Fibroblast of skin of back (primary cell): ENCODE data around the gene CADM4. TPM values are rescaled to one million over a fixed set of nuclear protein-coding genes. Genes with fewer than 3 reads are reported as not detected.
A peak's percentile ranks its signal among the peaks of the same experiment; 100 is the strongest.
"Not testable (repeated sequence)": the region's sequence is repeated elsewhere in the genome, so short reads cannot be mapped to it uniquely, and the experiment has no call there.

Source experiments
- DNase-seq: peaks from one replicate; pipeline ENCODE4 v3.0.0-alpha.2; 2013
- polyA plus RNA-seq, 2 experiments: library from polyadenylated mRNA; unstranded; fragments of 120-200 nt; gene quantifications; one replicate each; pipeline ENCODE4 v1.2.1, GENCODE V29; 2013; ENCODE audit not compliant: insufficient read length in 2 of 2

CADM4 gene, protein sequence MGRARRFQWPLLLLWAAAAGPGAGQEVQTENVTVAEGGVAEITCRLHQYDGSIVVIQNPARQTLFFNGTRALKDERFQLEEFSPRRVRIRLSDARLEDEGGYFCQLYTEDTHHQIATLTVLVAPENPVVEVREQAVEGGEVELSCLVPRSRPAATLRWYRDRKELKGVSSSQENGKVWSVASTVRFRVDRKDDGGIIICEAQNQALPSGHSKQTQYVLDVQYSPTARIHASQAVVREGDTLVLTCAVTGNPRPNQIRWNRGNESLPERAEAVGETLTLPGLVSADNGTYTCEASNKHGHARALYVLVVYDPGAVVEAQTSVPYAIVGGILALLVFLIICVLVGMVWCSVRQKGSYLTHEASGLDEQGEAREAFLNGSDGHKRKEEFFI
- 2.6 TPM for polyA plus RNA-seq (2013, experiment 1 of 2; ENCODE audit: insufficient read length)
- 2.5 TPM for polyA plus RNA-seq (2013, experiment 2 of 2; ENCODE audit: insufficient read length)

DNA sequence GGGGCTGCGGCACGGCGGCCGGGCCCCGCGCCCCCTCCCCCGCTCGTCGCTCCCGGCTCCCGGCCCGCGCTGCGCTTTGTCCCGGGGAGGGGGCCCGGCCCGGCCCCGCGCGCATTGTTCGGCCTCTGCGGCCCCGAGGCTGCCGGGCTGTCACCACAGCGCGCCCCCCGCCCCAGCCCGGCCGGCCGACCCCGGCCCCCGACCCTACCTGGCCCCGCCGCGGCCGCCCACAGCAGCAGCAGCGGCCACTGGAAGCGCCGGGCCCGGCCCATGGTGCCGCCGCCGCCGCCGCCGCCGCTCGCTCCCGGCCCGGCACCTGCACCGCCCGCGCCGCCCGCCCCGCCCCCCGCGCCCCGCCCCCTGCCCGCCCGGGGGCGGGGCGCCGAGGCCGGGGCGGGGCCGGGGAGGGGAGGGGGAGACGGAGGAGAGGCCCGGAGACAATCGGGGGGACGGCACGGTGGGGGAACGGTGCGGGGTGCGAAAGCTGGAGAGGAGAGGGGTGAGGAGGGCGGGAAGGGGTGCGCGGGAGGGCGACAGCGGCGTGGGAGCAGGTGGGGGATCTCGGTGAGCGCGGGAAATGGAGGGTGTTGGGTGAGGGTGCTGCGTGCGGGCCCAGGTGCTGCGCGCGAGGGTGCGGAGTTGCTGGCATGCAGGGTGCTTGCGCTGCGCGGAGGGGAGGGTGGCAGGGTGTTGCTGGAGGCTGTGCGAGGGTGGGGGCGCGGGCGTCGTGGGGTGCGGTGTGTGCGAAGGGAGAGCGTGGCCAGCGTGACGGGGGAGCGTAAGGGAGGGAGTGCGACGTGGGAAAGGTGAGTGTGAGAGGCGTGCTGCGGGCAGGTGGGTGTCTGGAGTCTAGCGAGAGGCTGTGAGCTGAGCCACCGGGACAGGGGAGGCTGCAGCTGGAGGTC is at the start of gene CADM4:
CADM4 (minus strand) TSS at position 332 of the 905 bp plus-strand sequence; CDS start at position 272, 60 bp downstream.
- DNase-seq: no peak

DNA sequence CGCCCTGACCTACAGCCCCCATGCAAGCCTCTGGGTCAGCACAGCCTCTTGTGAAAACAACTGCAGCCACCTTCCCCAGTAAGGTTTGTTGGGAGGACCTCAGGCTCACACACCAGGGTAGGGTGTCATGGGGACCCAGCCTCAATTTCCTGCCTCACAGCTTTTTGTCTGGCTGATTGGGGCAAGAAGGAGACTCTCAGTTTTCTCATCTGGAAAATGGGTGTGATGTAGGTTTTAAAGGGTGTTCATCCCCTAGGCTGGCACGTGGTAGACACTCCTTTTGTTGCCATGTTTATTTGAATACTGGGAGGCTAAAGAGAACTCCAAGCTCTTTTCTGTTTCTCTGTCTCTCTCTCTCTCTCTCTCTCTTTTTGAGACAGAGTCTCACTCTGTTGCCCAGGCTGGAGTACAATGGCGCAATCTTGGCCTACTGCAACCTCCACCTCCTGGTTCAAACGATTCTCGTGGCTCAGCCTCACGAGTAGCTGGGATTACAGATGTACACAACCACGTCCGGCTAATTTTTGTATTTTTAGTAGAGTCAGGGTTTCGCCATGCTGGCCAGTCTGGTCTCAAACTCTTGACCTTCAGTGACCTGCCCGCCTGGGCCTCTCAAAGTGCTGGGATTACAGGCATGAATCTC is 48.5 kb upstream of the CADM4 start:
- DNase-seq: no peak

DNA sequence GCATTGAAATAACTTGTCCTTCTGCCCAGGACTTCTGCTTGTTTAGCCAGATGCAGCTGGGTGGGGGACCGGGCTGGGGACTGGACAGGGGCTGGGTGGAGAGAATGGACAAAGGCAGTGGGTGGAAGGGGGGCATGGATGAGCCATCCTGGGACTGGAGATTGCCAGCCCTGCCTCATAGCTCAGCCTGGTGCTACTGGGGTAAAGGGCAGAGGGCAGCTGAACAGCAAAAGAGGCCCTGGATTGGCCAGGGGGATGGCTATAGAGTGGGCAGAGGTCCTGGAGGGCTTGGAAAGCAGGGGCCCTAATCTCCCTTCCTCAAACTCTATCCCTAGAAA is 48.0 kb upstream of the CADM4 start:
- no peak for DNase-seq

DNA sequence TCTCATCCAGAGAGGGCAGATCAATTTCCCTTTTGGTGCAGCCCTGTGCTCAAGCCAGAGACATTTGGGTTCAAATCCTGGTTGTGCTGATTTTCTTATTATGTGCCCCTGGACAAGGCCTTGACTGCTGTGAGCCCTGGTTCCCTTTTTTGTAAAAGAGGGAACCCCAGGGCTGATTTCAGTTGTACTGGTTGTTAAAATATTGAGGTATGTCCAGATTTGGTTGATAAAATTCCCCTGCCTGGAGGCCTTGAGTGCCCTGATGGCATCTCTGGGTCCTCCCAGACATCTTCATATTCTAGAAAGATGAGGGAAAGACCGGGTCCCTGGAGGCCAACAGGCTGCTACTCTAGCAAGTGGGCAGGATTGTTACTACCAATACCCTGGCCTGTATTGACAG is 44.7 kb upstream of the CADM4 start:
- no peak for DNase-seq

DNA sequence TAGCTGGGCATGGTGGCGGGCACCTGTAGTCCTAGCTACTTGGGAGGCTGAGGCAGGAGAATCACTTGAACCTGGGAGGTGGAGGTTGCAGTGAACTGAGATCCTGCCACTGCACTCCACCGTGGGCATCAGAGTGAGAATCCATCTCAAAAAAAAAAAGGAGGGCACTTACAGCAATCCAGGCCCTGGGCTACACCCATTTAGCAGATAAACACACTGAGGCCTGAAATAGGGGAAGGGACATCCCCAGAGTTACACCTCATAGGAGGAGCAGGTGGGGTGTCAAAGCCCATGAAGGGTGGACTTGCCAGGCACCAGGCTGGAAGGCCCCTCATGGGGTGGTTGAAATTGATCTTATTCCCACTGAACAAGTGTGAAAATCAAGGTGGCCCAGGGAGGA is 44.3 kb upstream of the CADM4 start:
- DNase-seq: no peak

DNA sequence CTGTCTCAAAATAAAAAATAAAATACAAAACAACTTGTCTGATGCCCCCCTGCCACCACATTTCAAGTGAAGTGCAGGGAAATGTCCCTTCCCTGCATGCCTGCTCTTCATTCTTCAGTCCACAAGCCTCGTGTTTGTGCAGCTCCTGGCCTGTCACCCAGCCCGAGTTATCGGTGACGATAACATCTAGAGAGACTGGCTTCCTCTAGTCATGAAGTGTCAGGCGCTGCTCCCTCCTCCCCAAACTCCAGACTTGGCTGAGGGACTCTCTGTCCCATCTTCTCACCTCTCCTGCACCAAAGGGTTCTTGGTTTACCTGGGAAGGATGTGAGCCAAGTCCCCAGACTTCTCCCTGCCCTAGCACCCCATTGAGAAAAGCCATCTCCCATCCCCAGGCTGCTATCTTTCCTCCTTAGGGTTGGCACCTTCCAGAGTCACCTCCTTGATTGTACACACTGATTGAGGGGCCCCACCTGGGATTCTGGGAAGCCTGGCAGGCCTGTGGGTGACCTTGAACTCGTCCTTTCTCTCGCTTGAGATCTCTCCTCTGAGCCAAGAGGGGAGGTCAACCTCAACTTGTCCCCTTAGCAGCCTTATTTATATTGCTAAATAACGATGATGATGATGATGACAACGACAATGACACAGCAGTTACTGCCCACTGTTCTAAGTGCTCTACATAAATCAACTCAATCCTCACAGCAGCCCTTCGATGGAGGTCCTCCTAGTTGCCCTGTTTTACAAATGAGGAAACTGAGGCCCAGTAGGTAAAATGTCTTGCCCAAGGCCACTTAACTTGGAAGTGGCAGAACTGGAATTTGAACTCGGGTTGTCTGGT is 43.4 kb upstream of the CADM4 start:
- no peak for DNase-seq

DNA sequence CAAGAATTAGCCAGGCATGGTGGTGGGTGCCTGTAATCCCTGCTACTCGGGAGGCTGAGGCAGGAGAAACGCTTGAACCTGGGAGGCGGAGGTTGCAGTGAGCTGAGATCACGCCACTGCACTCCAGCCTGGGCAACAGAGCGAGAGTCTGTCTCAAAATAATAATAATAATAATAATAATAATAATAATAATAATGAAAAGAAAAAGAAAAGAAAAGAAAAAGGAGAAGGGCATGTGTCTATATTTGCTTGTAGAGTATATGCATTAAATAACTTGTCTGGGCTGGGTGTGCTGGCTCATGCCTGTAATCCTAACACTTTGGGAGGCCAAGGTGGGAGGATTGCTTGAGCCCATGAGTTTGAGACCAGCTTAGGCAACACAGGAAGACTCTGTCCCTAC is 42.6 kb upstream of the CADM4 start:
- not testable (repeated sequence) for DNase-seq

DNA sequence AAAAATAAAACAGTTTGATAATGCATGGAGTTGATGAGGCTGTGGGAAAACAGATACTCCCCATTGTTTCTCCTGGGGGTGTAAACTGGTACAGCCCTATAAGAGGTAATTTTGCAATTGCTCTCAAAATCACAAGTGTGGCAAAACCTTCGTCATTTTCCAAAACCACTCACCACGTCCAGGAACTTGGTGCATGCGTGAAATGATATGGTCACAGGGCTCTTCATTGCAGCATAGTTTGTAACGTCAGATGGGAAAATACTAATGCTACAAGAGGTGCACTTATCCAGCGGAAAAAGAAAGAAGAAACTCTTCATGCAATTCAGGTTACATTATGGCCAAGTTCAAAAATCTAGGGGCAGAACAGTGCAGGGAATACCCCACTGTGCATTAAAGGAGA is 42.2 kb upstream of the CADM4 start:
- no peak for DNase-seq

DNA sequence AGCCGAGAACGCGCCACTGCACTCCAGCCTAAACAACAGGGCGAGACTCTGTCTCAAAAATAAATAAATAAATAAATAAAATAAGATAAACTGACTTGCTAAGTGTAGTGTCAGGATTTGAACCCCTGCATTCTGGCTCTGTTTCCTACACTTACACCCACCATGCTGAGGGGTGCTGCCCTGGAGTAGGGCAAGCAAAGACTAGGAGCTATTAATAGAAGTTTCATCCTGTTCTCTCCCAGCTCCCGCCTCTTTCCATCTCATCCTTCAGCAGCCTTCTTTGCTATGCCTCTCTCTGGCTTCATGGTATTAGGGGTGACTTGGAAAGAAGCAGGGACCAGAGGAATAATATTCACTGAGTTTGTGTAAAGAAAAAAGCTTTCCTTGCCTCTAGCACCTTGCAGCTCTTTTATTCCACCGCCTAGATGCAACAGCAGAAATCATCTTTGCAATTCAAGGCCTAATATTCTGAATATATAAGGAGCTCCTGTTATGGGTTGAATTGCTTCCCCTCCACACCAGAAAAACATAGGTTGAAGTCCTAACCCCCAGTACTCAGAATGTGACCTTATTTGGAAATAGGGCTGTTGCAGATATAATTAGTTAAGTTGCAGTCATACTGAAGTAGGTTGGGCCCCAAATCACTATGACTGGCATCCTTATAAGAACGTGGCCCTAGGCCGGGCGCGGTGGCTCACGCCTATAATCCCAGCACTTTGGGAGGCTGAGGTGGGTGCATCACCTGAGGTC is 39.0 kb upstream of the CADM4 start:
- peak; percentile 40 for DNase-seq

DNA sequence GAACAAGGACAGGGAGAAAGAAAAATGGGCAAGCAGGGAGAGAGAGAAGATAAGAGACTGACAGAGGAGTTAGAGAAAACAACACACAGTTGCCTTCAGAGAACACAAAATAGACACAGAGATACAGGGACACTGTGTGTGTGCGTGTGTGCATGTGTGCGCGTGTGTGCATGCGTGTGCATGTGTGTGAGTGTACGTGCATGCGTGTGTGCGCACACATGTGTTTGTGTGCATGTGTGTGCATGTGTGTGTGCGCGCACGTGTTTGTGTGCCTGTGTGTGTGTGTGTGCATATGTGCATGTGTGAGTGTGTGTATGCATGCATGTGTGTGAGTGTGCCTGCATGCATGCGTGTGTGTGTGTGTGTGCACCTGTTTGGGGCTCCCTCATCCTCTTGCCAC is 36.3 kb upstream of the CADM4 start:
- DNase-seq: no peak

DNA sequence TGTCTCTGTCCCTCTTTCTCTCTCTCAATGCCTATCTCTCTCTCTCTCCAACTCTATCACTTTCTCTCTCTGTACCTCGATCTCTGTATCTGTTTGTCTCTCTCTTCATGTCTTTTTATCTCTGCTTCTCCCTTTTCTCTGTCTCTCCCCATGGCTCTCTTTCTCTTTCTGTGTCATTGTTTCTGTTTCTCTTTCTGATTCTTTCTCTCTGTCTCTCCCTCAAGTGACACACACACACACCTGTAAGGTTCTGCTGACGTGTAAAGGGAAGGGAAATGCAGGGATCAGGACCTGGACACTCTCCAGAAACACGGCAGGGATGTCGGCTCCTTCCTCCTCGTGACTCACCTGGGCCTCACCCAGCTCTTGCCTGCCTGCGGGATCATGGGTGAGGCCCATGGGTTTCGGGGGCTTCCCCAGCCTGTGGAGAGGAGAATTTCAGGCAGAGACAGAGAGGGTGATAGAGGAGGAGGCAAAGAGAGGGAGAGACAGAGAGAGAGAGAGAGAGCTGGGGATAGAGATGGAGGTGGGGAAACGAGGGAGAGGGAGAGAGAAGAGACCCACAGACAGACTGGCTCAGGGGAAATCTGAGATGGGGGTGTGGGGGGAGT is 35.7 kb upstream of the CADM4 start:
- DNase-seq: peak; percentile 15

DNA sequence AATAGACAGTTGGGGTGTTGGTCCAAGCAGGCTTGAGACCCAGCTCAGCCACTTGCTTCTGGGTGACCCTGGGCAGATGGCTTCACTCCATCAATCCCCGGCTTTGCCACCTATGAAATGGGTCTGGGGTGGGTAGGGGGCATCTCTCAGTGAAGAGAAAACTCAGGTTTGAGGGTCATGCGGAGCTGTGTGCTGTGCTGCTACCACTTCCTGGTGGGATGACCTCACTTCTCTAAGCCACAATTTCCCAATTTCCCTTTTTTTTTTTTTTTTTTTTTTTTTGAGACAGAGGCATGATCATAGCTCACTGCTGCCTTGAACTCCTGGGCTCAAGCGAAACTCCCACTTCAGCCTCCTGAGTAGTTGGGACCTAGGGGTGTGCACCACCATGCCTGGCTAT is 34.9 kb upstream of the CADM4 start:
- no peak for DNase-seq

DNA sequence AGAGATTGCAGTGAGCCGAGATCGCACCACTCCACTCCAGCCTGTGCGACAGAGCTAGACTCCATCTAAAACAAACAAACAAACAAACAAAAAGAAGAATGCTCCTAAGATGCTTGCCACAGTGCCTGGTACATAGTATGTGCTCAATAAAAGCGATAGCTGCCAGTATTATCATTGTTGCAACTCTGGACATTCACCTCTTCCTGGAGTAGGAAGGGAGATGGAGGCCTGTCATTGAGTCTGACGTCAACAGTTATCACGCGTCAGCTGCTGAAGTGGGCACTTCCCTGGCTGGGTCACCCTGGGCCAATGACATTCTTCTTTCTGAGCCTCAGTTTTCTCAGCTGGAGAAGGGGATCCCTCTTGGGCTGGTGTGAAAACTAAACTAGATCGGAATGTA is 34.5 kb upstream of the CADM4 start:
- no peak for DNase-seq

DNA sequence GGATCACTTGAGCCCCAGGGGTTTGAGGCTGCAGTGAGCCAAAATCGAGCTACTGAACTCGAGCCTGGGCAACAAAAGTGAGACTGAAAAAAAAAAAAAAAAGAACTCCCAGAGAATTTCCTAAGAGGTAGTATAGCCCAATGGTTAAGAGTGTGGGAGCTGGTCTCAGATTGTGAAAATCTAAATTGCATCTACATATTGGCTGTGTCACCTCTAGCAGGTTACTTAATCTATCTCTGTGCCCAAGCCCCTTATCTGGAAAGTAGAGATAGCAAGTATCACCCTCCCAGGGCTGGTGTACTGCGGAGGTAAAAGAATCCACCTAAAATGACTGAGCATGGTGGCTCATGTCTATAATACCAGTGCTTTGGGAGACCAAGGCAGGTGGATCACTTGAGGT is 34.0 kb upstream of the CADM4 start:
- no peak for DNase-seq

DNA sequence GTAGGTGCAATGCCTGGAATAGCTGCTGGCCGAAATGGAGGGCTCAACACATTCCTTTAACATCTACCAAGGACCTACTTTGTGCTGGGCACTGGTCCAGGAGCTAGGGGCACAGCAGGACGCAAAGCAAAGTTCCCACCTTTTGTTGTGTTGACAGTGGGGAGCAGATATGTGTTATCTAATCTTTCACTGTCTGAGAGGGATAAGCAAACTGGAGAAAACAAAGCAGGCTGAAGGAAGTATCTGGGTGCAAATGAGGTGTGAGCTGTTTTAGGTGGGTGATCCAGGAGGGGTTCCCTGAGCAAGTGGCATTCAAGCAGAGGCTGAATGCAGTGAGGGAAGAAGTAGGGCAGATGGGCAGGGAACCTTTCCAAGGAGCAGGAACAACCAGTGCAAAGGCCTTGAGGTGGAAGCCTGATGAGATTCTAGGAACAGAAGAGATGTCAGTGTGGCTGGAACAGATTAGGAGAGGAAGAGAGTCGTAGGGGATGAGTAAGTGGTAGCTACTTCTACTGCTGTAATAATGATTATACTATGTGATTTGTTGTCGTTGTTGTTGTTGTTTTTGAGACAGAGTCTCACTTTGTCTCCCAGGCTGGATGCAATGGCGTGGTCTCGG is 32.5 kb upstream of the CADM4 start:
- no peak for DNase-seq

DNA sequence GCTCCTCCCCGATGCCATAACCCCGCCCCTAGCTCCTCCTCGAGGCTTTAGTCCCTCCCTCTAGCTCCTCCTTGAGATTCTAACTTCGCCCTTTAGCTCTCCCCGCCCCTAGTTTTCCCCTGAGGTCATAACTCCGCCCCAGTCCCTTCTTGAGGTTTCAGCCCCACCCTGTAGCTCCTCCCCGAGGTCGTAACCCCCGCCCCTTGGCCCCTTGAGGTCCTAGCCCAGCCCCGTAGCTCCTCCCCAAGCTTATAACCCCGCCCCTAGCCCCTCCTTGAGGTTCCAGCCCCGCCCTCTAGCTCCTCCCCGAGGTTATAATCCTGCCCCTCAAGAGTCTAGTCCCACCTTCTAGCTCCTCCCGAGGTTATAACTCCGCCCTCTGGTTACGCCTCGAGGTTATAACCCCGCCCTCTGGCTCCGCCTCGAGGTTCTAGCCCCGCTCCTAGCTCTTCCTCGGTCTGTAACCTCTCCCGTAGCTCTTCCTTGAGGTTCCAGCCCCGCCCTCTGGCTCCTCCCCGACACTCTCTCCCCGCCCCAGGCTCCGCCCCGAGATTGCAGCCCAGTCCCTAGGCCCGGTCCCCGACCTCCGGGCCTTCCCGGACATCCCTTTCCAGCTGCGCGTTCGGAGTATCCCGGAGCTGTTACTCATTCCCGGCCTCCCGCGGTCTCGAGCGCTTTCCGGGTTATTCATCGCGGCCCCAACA is 28.9 kb upstream of the CADM4 start:
- DNase-seq: peak; percentile 99

DNA sequence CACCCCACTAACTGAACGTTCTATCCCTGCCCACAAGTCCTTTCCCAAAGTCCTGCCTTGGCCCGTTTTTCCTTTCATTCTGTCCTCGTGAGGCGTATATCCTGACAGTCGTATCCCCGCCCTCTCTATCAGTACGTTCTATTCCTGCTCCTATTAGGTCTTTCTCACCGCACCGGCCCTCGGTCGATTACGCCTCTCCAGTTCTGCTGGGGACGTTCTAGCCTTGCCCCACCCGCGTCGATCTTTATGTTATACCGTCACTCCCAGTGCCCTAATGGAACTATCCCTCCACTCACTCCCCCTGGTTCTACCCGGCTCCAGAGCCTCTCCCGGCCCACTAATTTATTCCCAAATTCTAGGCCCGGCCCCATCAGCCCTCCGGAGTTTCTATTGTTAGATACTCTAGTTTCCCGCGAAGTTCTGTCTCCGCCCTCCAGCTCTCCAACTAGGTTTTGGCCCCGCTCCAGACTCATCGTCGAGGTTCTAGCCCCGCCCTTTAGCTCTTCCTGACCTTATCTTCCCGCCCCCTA is 28.3 kb upstream of the CADM4 start:
- no peak for DNase-seq

DNA sequence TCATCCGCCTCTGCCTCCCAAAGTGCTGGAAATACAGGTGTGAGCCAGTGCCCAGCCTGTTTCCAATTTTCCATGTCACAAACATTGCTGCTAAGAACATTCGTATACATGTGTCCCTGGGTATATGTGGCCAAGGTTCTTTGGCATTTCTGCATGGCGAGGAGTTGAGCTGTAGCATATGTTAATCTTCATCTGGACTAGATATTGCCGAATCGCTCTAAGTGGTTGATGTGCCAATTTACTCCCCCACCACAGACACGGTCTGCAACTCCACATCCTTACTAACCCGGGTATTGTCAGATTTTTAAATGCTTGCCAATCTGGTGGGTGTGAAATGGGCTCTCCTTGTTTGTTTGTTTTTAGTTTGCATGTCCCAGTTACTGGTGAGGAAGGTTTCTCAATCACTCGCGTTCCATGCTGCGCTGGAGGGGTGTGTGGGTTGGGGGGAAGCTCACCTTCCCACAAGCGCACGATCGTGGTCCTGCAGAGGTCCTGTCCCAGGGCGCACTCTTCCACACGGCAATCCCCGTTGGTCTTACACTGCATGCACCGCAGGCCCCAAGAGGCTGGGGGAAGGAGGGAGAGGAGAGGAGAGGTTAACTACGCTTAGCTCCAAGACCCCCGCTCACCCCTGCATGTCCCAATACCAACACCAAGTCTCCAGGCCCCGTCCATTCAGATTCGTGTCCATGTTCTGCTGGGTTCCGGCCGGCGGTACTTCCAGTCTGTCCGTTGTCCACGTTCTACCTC is 27.7 kb upstream of the CADM4 start:
- DNase-seq: no peak

DNA sequence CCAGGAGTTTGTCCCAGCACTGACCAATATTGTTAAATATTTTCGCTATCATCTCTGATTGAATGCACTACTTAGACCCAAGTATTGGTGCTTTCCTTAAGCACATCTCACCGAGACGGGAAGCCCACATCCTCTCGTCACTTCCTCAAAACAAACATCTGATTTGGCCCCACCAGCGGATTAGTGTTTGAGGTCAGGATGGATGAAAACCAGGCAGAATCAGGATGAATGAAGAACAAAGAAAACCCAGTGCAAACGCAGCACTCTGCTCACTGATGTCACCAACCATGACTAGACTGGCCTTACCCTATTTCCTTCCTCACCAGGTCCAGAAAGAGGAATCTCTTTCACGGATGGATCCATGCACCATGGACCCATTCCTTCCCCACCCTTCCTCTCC is 24.4 kb upstream of the CADM4 start:
- no peak for DNase-seq
